Neural cell (in vitro differentiated cells): Measurements from ENCODE around the gene KLHL6. TPM values are rescaled to one million over a fixed set of nuclear protein-coding genes. Genes with fewer than 3 reads are reported as not detected.

Source experiments
- H2AFZ ChIP-seq: fragments of 200-600, 300-800 bp; sonication (generic), shearing (Covaris generic); 2 replicates; pipeline ENCODE4 v1.6.0; 2014; ENCODE audit warnings: low read depth, mild to moderate bottlenecking, antibody characterized with exemption, low read length, moderate library complexity
- H3F3A ChIP-seq: fragments of 200-600 bp; shearing (Covaris generic); 2 replicates; pipeline ENCODE4 v1.6.1; 2016; ENCODE audit warnings: mild to moderate bottlenecking, moderate library complexity, mixed read lengths, antibody characterized with exemption, low read length; ENCODE audit not compliant: insufficient read depth, poor library complexity, severe bottlenecking
- H3K27ac ChIP-seq: fragments of 200-600, 300-800 bp; sonication (generic), shearing (Covaris generic); 2 replicates; pipeline ENCODE4 v1.5.1; 2014; ENCODE audit warnings: mild to moderate bottlenecking, low read length, moderate library complexity
- H3K27me3 ChIP-seq: fragments of 300-800, 200-600 bp; sonication (generic), shearing (Covaris generic); 2 replicates; pipeline ENCODE4 v1.6.0; 2014; ENCODE audit warnings: mild to moderate bottlenecking, low read depth, low read length, moderate library complexity; ENCODE audit not compliant: insufficient read depth
- H3K36me3 ChIP-seq: fragments of 300-800, 200-600 bp; sonication (generic), shearing (Covaris generic); 2 replicates; pipeline ENCODE4 v1.5.1; 2014; ENCODE audit warnings: mild to moderate bottlenecking, antibody characterized with exemption, low read length, moderate library complexity; ENCODE audit not compliant: insufficient read depth
- H3K4me2 ChIP-seq: fragments of 300-800, 200-600 bp; sonication (generic), shearing (Covaris generic); 2 replicates; pipeline ENCODE4 v1.6.0; 2014; ENCODE audit warnings: mild to moderate bottlenecking, low read length
- H3K4me3 ChIP-seq: fragments of 300-800, 200-600 bp; sonication (generic), shearing (Covaris generic); 2 replicates; pipeline ENCODE4 v1.5.1; 2014; ENCODE audit warnings: mild to moderate bottlenecking, low read length, moderate library complexity
- H3K79me2 ChIP-seq: fragments of 200-600 bp; shearing (Covaris generic); replicated peaks from 2 replicates; pipeline ENCODE4 v1.6.0; 2014; ENCODE audit warnings: mild to moderate bottlenecking, low read length, moderate library complexity; ENCODE audit not compliant: insufficient read depth
- H3K9ac ChIP-seq: fragments of 300-800, 200-600 bp; sonication (generic), shearing (Covaris generic); 2 replicates; pipeline ENCODE4 v1.6.1; 2016; ENCODE audit warnings: mild to moderate bottlenecking, low read length, mixed read lengths
- H3K9me2 ChIP-seq: fragments of 200-600 bp; shearing (Covaris generic); 2 replicates; pipeline ENCODE4 v1.6.1; 2016; ENCODE audit warnings: mild to moderate bottlenecking, low read length, mixed read lengths; ENCODE audit not compliant: insufficient read depth
- H3K9me3 ChIP-seq: fragments of 200-600, 300-800 bp; sonication (generic), shearing (Covaris generic); 2 replicates; pipeline ENCODE4 v1.6.1; 2016; ENCODE audit warnings: mild to moderate bottlenecking, mixed run types, low read length, moderate library complexity, mixed read lengths
- H4K20me1 ChIP-seq: fragments of 200-600 bp; shearing (Covaris generic); 2 replicates; pipeline ENCODE4 v1.6.1; 2016; ENCODE audit warnings: mild to moderate bottlenecking, mixed run types; ENCODE audit not compliant: insufficient read depth
- EP300 ChIP-seq: fragments of 450-650 bp; conservative IDR thresholded peaks from 2 replicates; pipeline ENCODE4 v1.6.1; 2014; ENCODE audit warnings: antibody characterized with exemption, mild to moderate bottlenecking, moderate library complexity; ENCODE audit not compliant: poor library complexity, severe bottlenecking
- EZH2 ChIP-seq: fragments of 200-600, 300-800 bp; shearing (Covaris generic), sonication (generic); IDR thresholded peaks from 2 replicates; pipeline ENCODE4 v1.6.1; 2014; ENCODE audit warnings: antibody characterized with exemption, low read length, borderline replicate concordance, mild to moderate bottlenecking; ENCODE audit not compliant: insufficient read depth, poor library complexity, severe bottlenecking
- MXI1 ChIP-seq: fragments of 450-650 bp; conservative IDR thresholded peaks from 2 replicates; pipeline ENCODE4 v1.6.1; 2014; ENCODE audit warnings: antibody characterized with exemption, mild to moderate bottlenecking; ENCODE audit not compliant: poor library complexity, severe bottlenecking
- POLR2AphosphoS5 ChIP-seq: IDR thresholded peaks from 2 replicates; pipeline ENCODE4 v1.6.1; 2012
- RAD21 ChIP-seq: fragments of 450-650 bp; conservative IDR thresholded peaks from 2 replicates; pipeline ENCODE4 v1.6.1; 2014; ENCODE audit warnings: antibody characterized with exemption, mild to moderate bottlenecking, moderate library complexity
- SMC3 ChIP-seq: fragments of 450-650 bp; conservative IDR thresholded peaks from 2 replicates; pipeline ENCODE4 v1.6.1; 2014; ENCODE audit warnings: antibody characterized with exemption, mild to moderate bottlenecking, moderate library complexity; ENCODE audit not compliant: poor library complexity
- TAF1 ChIP-seq: IDR thresholded peaks from 2 replicates; pipeline ENCODE4 v1.6.1; 2012; ENCODE audit warnings: low read depth
- polyA plus RNA-seq: library from polyadenylated mRNA; depleted of rRNA; stranded (reverse); fragments of >200 nt; gene quantifications from 2 replicates; pipeline ENCODE4 v1.2.3, GENCODE V29; 2014
- TF ChIP-seq, protein P1 (sequence below): fragments of 450-650 bp; IDR thresholded peaks from 2 replicates; pipeline ENCODE4 v1.5.1; 2014; ENCODE audit warnings: antibody characterized with exemption, mild to moderate bottlenecking, moderate library complexity; ENCODE audit not compliant: poor library complexity, severe bottlenecking
- TF ChIP-seq, protein P2 (sequence below): IDR thresholded peaks from 2 replicates; pipeline ENCODE4 v1.6.1; 2012; ENCODE audit warnings: borderline replicate concordance

Gene KLHL6
- polyA plus RNA-seq, 1 donor from 2014 or later: not detected

DNA sequence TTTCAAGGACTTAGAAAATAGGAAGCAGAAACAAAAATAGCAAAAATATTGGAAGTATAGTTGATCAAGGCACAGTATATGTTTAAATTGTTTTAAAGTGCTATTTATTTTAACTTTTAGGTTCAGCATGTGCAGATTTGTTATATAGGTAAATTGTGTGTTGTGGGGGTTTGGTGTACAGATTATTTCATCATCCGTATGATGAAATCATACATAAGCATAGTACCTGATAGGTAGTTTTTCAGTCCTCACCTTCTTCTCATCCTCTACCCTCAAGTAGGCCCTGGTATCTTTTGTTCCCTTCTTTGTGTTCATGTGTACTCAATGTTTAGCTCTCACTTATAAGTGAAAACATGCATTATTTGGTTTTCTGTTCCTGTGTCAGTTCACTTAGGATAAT, 50.9 kb downstream of the KLHL6 start:
- TF ChIP-seq MXI1 (no peak), EP300 (no peak), TAF1 (no peak), EZH2 (no peak), POLR2AphosphoS5 (no peak), SMC3 (no peak), RAD21 (no peak)
- TF ChIP-seq, protein P1, sequence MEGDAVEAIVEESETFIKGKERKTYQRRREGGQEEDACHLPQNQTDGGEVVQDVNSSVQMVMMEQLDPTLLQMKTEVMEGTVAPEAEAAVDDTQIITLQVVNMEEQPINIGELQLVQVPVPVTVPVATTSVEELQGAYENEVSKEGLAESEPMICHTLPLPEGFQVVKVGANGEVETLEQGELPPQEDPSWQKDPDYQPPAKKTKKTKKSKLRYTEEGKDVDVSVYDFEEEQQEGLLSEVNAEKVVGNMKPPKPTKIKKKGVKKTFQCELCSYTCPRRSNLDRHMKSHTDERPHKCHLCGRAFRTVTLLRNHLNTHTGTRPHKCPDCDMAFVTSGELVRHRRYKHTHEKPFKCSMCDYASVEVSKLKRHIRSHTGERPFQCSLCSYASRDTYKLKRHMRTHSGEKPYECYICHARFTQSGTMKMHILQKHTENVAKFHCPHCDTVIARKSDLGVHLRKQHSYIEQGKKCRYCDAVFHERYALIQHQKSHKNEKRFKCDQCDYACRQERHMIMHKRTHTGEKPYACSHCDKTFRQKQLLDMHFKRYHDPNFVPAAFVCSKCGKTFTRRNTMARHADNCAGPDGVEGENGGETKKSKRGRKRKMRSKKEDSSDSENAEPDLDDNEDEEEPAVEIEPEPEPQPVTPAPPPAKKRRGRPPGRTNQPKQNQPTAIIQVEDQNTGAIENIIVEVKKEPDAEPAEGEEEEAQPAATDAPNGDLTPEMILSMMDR: no peak
- TF ChIP-seq, protein P2, sequence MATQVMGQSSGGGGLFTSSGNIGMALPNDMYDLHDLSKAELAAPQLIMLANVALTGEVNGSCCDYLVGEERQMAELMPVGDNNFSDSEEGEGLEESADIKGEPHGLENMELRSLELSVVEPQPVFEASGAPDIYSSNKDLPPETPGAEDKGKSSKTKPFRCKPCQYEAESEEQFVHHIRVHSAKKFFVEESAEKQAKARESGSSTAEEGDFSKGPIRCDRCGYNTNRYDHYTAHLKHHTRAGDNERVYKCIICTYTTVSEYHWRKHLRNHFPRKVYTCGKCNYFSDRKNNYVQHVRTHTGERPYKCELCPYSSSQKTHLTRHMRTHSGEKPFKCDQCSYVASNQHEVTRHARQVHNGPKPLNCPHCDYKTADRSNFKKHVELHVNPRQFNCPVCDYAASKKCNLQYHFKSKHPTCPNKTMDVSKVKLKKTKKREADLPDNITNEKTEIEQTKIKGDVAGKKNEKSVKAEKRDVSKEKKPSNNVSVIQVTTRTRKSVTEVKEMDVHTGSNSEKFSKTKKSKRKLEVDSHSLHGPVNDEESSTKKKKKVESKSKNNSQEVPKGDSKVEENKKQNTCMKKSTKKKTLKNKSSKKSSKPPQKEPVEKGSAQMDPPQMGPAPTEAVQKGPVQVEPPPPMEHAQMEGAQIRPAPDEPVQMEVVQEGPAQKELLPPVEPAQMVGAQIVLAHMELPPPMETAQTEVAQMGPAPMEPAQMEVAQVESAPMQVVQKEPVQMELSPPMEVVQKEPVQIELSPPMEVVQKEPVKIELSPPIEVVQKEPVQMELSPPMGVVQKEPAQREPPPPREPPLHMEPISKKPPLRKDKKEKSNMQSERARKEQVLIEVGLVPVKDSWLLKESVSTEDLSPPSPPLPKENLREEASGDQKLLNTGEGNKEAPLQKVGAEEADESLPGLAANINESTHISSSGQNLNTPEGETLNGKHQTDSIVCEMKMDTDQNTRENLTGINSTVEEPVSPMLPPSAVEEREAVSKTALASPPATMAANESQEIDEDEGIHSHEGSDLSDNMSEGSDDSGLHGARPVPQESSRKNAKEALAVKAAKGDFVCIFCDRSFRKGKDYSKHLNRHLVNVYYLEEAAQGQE: no peak
- no peak overlapping the region for H3K27ac ChIP-seq
- no peak overlapping the region for H3K4me2 ChIP-seq
- H3K9me2 ChIP-seq: no peaks in the 10 kb centered on the region
- H2AFZ ChIP-seq: no peak overlapping the region
- H4K20me1 ChIP-seq: no peaks in the 10 kb centered on the region
- H3K4me3 ChIP-seq: no peak overlapping the region
- H3K9me3 ChIP-seq: peaks cover 7% of the 10 kb centered on the region
- H3K79me2 ChIP-seq: no peaks in the 10 kb centered on the region
- no peak overlapping the region for H3K9ac ChIP-seq
- H3K36me3 ChIP-seq: no peaks in the 10 kb centered on the region
- no peaks in the 10 kb centered on the region for H3F3A ChIP-seq
- H3K27me3 ChIP-seq: no peaks in the 10 kb centered on the region

DNA sequence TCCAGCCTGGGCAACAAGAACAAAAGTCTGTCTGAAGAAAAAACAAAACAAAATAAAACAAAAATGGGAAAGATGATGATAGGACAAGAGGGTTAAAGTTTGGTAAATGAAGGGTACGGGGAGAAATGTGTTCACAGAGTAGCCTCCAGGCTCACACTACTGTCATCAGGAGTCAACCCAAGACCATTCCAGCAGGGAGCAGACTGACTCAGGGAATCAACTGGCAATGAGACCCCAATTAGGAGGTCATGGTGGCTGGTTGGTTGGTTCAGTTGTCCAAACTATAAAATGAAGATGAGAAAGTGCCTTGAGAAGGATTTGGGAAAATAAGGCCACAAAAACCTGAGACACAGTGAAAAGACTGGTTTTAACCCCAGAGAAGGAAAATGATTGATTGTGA, 51.8 kb downstream of the KLHL6 start:
- Histone ChIP-seq H2AFZ (no peak overlapping the region), H3K9ac (no peak overlapping the region), H4K20me1 (no peaks in the 10 kb centered on the region), H3K27ac (no peak overlapping the region), H3K79me2 (no peaks in the 10 kb centered on the region), H3K36me3 (no peaks in the 10 kb centered on the region), H3K9me2 (no peaks in the 10 kb centered on the region), H3K4me3 (no peak overlapping the region), H3K4me2 (no peak overlapping the region), H3K27me3 (no peaks in the 10 kb centered on the region), H3F3A (no peaks in the 10 kb centered on the region), H3K9me3 (peaks cover 7% of the 10 kb centered on the region)
- TF ChIP-seq RAD21 (no peak), TAF1 (no peak), MXI1 (no peak), EP300 (no peak), SMC3 (no peak)
- TF ChIP-seq, protein P1: no peak
